ENCODE measurements around the gene C1orf141. TPM values are rescaled to one million over a fixed set of nuclear protein-coding genes. Genes with fewer than 3 reads are reported as not detected.
"Not testable (repeated sequence)": the region's sequence is repeated elsewhere in the genome, so short reads cannot be mapped to it uniquely, and the experiment has no call there.

C1orf141 gene
- total and polyA plus RNA-seq, 12 donors = not detected

DNA sequence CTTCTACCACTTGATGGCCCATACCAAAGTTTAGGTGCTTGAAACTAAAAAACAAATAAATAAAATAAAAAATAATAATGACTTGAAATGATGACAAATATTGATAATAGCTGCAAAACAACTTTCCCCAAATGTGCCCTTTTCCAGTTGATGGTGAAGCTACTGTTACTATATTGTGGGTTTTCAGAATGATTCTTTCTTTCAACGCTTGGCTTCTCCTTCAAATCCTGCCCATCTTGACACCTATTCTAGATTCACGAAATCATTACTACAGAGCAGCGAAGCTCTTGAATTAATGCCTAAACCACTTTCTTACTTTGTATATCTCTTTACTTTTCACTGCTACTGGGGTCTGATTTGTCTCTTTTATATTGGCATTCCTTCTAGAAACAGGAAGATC, 9.2 kb upstream of the C1orf141 start:
- no peak overlapping the region for H3K27ac ChIP-seq
- peaks cover 0 to 6% (median 4%) of the 10 kb centered on the region in 9 donors for H3K4me1 ChIP-seq
- WGBS, 2 donors = 88 to 90% methylated on average over 3 of the region's 3 CpGs
- no peaks in the 10 kb centered on the region for H3K9me3 ChIP-seq
- no peak for TF ChIP-seq CTCF (IDR thresholded peaks at IDR 0.05)
- no peak for DNase-seq
- no peaks in the 10 kb centered on the region for H3K36me3 ChIP-seq
- no peak overlapping the region for H3K4me3 ChIP-seq
- no peaks in the 10 kb centered on the region for H3K27me3 ChIP-seq
- ATAC-seq = no peak
- intact Hi-C loops (cut with DNase I) = loop anchor here in 3 of 10 donors (10.0 kb wide), 3 partner anchors 71 to 379 kb away; partner anchors contain the start of gene SLC35D1 (in 1 of the 3)

DNA sequence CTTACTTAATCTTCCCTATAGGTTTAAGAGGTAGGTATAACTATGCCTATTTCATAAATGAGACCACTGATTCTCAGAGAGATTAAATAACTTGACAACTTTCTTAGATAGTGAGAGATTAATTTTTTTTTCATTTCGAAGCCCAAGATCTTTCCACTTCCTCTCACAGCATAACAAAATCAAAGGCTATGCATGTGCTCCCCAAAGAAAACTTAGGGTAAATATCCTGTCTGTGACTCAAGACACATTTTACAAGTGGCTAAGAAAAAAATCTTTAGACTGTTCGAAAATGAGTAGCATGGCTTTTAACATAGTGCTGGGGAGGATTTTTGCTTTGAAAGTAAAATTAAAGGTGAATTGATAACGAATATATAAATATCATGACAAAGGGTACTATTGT, 8.2 kb upstream of the C1orf141 start:
- WGBS, 2 donors = 71% methylated on average over 3 of the region's 3 CpGs
- DNase-seq (no peak), ATAC-seq (no peak)
- intact Hi-C loops (cut with DNase I) = loop anchor here in 3 of 10 donors (10.0 kb wide), 3 partner anchors 72 to 378 kb away; partner anchors contain the start of gene SLC35D1 (in 1 of the 3)
- H3K36me3 ChIP-seq = no peaks in the 10 kb centered on the region
- H3K9me3 ChIP-seq = no peaks in the 10 kb centered on the region
- H3K4me1 ChIP-seq = no peaks in the 10 kb centered on the region
- no peak for TF ChIP-seq CTCF (IDR thresholded peaks at IDR 0.05)
- H3K4me3 ChIP-seq = no peak overlapping the region
- no peaks in the 10 kb centered on the region for H3K27me3 ChIP-seq
- no peak overlapping the region for H3K27ac ChIP-seq

DNA sequence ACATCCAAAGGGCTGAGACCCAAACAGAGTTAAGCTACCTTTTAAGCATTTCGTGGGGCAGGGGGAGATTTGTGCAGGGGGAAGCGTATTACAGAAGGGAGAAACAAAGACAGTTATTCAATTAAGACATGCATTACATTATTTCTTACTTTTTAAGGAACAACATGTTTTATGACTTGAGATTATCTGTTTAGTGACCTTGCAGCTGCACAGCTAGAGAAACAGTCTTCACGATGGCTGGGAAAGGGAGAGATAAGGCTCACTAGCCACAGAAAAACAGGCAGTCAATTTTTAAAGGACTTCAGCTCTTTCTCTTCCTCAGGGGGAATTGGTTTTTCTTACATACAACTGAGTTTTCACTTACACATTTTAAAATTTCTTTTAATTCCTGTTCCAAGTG, 7.1 kb upstream of the C1orf141 start:
- DNase-seq, H3K4me1 ChIP-seq, H3K27me3 ChIP-seq, H3K9me3 ChIP-seq, H3K27ac ChIP-seq, H3K4me3 ChIP-seq, ATAC-seq, H3K36me3 ChIP-seq: not testable (repeated sequence)
- intact Hi-C loops (cut with DNase I) = loop anchor here in 3 of 10 donors (10.0 kb wide), 3 partner anchors 73 to 377 kb away; partner anchors contain the start of gene SLC35D1 (in 1 of the 3)
- WGBS, 2 donors = 49 to 59% methylated on average over 3 of the region's 3 CpGs

DNA sequence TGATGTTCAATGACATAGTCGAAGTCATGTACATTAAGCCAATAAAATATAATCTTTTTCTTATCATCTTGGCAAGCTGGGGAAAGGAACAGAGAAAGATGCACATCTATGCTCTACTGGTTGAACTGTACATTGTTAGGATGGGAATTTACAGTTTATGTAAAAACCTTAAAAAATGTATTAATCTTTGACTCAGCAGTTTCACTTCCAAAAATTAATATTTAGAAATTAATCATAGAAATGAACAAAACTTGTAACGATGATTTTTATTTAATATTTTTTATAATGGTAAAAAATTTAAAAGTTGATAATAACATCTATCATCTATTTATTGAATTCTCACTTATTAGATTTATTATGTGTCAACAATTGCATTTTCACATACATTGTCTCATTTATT, 5.7 kb upstream of the C1orf141 start:
- no peaks in the 10 kb centered on the region for H3K36me3 ChIP-seq
- no peak overlapping the region for H3K4me3 ChIP-seq
- no peaks in the 10 kb centered on the region for H3K9me3 ChIP-seq
- H3K4me1 ChIP-seq = peaks cover 0 to 2% (median 0%) of the 10 kb centered on the region in 9 donors
- no peak for ATAC-seq
- H3K27me3 ChIP-seq = no peaks in the 10 kb centered on the region
- 86 to 89% methylated on average over 2 of the region's 2 CpGs for WGBS, 2 donors
- no peak for TF ChIP-seq CTCF (IDR thresholded peaks at IDR 0.05)
- intact Hi-C loops (cut with DNase I) = loop anchor here in 3 of 10 donors (10.0 kb wide), 3 partner anchors 74 to 376 kb away; partner anchors contain the start of gene SLC35D1 (in 1 of the 3)
- no peak for DNase-seq
- H3K27ac ChIP-seq = no peak overlapping the region

DNA sequence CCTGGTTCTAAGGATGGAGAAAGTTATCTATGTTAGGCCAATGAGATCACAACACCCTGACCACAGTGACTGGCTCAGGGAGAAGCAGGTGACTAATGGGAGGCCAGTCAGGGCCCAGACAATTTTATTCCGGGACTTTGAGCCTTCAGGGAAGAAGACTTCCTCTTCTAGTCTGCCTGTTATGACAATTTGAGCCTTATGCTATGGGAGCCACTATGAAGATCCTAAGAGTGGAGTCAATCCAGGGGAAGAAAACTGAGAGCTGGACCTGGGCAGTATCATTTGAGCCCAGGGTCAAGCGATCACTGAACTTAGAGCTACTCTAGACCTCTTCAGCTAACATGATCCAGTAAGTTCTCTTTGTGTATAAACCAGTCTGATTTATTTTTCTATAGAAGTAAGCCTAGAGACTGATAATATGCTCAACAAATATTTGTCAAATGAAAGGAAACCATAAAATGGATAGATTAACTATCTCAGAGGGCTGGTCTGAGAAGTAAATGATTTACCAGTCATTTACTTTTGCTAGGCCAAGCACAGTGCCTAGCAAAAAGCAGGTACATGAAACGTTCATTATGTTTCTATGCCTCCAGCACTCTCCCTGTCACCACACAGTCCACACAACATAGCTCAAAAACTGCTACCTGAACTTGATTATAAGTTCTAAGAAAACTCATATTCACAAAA, 4.2 kb upstream of the C1orf141 start:
- TF ChIP-seq CTCF (IDR thresholded peaks at IDR 0.05) = no peak
- DNase-seq (no peak), ATAC-seq (no peak)
- 84 to 88% methylated on average over 3 of the region's 3 CpGs for WGBS, 2 donors
- peaks cover 0 to 5% (median 0%) of the 10 kb centered on the region in 7 donors for H3K27me3 ChIP-seq
- peaks cover 0 to 12% (median 0%) of the 10 kb centered on the region in 9 donors for H3K4me1 ChIP-seq
- H3K4me3 ChIP-seq = no peak overlapping the region
- H3K27ac ChIP-seq = no peak overlapping the region
- intact Hi-C loops (cut with DNase I) = loop anchor here in 1 of 10 donors (10.0 kb wide), 1 partner anchor 64 kb away; no protein-coding TSS in a partner anchor
- H3K9me3 ChIP-seq = no peaks in the 10 kb centered on the region
- H3K36me3 ChIP-seq = no peaks in the 10 kb centered on the region
